GM18499 (cell line): ENCODE measurements around the gene SLCO6A1.
"Not testable (repeated sequence)": the region's sequence is repeated elsewhere in the genome, so short reads cannot be mapped to it uniquely, and the experiment has no call there.

Experiments
- ATAC-seq: cut with Tn5 transposase; IDR thresholded peaks from one replicate; pipeline ENCODE4 v1.9.1; 2021; ENCODE audit warnings: moderate number of reproducible peaks; ENCODE audit not compliant: insufficient read depth, unreplicated experiment

The SLCO6A1 gene

DNA sequence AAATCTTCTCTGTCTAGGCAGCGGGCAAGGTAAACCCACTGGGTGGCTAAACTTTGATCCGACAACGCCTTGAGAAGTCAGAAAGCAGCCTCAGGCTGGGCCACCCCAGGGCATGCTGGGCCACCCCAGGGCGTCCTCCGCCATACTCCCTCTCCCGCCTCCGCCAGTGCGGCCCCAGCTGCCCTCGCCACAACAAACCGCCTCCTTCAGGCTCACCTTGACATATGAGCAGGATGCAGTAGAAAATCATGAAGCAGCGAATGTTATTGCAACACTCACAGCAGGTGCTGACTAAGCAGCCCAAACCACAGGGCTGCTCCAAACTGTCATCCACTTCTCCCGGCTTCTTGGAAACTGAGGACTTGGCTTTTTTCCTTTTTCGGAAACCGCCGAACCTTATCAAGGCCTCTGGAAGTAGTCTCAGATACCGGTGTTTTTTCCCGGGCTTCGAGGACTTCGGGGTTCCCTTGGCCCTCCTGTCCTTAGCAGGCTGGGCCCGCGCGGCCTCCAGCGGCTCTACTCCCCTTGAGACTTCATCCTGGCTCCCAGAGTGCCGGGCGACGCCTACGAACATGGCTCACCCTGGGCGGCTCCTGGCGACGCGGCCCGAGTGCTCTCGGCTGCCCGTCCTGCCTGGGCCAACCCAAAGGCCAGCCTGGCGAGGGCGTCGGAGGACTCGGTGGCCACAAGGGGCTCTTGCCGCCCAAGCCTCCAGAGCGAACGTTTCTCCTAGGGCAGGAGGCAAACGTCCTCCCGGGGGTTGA lies at the start of gene SLCO6A1:
Gene SLCO6A1, minus strand, starts transcription at position 731 of the 764 bp plus-strand sequence. Its CDS starts 157 bp downstream, at position 574.
- no peak for ATAC-seq

DNA sequence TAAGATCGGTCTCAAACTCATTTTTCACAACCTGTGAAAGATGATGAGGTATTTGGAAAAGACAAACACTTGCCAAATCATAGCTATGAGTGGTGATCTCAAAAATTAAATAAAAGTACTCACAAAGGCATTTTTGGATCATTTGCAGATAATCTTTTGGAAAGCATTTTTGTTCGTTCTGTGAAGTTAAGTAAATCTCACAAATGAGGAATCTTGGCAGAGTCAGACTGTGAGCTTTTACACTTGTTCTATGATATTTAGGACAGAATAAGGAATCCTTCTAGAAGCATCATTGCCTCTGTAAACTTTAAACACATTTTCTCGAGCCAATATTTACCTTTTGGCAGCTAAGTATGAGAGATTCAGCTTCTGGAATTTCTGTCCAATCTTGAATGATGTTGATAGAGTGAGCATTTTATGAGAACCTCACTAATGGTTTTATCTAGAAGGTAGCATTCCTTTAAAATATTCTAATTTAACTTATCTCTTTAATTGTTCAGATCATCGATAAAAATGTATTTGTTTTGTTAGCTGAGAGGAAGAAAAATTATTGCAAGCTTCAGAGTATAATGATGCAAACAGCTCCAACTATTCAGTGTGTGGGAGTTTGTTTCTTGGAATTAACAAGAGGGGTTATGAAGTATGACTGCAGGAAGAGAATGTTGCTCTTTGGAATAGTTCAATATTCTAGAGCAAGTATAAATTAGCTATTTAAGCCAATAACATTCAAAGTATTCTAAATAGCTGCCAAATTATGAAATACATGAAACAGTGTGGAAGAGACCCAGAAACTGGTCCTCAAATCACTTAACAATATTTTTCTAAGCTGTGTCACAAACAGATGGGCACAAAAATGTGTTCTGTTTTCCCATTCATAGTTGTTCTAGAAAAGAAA lies 48.6 kb upstream of the SLCO6A1 start:
- no peak for ATAC-seq

- ATAC-seq, result no peak
Observed at GRCh38 chr5:102545175-102545574, 46.4 kb upstream of the SLCO6A1 start.

DNA sequence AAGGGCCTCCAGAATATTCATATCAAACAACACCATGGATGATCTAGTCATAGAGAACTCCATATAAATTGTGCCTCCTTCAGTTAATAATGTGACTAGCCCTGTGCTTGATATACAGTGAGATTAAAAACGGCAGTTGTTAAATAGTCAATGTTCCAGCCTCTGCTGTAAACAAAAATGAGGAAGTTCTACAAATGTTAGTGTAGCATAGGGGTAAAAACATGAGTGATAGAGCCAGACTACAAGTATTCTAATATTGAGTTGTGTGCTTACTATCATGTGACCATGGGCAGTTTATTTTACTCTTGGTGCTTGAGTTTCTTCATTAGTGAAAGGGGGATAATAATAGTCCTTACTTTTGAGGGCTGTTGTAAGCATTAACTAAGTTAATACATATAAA lies 43.3 kb upstream of the SLCO6A1 start:
- no peak for ATAC-seq

DNA sequence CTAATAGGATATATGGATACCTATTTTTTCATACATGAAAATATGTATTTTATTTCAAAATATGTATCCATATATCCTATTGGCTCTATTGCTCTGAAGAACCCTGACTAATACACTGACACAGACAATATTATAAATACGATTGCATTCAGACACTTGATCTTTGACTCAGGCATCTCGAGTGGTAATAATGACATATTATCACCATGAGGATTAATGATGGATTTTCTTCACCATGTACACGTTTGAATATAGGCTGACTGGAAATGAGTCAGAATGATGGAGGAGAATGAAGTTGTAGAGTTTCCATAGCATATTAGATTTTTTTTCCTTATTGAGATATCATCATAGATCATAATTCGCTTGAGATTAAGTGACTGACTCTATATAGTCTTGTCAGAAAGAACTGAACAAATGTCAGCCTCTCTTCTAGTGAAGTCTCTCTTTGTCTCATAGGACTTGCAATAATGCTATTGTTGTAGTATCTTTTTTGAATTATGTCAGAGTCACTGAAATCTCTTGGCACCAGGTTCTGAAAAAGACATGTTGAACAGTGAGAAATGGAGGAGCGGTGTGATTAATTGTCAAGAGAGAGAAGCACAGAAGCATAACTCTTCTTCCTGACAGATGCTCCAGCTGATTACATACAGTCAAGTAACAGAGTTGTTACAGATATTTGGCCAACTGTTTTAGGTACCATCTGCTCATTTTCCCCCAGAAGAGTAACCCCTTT lies 41.4 kb upstream of the SLCO6A1 start:
- no peak for ATAC-seq

GRCh38 chr5:102539562-102539961 lies 40.8 kb upstream of the SLCO6A1 start:
- no peak for ATAC-seq

DNA sequence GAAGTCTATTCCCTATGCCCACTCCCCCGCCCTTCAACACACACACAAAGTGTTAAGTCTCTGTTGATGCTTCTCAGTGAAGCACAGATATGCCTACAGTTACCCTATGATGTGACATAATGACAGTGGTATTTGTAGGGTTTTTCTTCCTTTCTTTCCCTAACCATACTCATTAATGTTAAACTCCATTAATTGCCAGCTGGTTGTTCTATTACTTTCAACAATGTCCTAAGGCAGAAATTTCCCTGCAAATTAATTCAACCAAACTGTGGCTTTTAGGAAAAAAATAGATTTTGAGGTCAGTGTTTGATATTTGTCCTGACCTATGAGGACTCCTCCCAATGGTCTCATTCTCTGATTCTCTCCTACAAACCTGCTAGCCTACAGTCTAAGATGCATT lies 38.2 kb upstream of the SLCO6A1 start:
- ATAC-seq, result no peak

GRCh38 chr5:102536323-102536928 lies 37.6 kb upstream of the SLCO6A1 start:
- ATAC-seq, result no peak

DNA sequence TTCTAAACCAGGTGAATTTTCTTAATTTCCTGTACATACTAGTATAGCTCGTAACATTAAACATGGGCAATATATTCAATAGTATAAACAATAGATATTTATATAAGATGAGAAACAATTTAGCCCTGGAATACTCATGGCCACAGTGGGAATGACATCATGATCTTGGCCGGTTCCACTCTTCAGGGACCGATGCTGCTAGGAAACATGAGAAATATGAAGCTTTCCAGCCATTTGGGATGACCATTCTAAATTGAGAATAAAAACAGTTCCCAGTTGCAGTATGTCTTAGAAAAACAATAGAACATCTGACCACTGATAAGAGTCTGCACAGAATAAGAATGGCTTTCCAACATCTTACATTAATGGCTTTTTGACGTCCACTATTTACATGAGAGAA lies 33.3 kb upstream of the SLCO6A1 start:
- ATAC-seq, result no peak

- no peak for ATAC-seq
Observed at GRCh38 chr5:102531506-102531905, 32.7 kb upstream of the SLCO6A1 start.

GRCh38 chr5:102529447-102529846 lies 30.6 kb upstream of the SLCO6A1 start:
- no peak for ATAC-seq

- no peak for ATAC-seq
Observed at GRCh38 chr5:102529031-102529430, 30.2 kb upstream of the SLCO6A1 start.

GRCh38 chr5:102528600-102528999 lies 29.8 kb upstream of the SLCO6A1 start:
- ATAC-seq, result no peak

GRCh38 chr5:102527547-102527946 lies 28.7 kb upstream of the SLCO6A1 start:
- no peak for ATAC-seq

DNA sequence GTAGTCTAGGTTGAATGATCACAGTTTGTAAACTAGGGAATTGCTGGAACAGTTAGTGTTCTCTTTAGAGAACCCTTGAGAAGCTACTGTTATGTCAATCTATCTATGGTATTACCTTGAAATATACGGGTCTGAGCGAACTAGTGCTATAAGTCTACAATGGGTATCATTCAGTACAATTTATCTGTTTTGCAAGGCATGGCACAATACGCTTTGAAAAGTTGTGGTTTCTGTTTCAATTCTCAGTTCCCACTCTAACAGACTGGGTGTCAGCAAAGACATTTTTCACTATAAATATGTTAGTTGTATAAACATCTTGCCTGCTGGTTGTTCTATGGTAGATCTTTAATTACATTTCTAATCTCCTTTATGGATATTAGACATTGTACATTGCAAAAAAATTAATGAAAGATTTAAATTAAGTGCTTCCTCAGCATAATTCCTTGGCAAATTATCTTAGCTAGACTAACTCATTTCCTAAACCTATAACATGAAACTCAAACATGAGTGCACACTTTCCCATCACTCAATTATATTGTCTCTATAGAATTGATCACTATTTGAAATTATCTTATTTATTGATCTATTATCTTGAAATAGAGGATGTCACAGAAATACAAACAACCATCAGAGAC lies 24.9 kb upstream of the SLCO6A1 start:
- peak; percentile 100 for ATAC-seq

- no peak for ATAC-seq
Observed at GRCh38 chr5:102511666-102512065, 12.9 kb upstream of the SLCO6A1 start.

DNA sequence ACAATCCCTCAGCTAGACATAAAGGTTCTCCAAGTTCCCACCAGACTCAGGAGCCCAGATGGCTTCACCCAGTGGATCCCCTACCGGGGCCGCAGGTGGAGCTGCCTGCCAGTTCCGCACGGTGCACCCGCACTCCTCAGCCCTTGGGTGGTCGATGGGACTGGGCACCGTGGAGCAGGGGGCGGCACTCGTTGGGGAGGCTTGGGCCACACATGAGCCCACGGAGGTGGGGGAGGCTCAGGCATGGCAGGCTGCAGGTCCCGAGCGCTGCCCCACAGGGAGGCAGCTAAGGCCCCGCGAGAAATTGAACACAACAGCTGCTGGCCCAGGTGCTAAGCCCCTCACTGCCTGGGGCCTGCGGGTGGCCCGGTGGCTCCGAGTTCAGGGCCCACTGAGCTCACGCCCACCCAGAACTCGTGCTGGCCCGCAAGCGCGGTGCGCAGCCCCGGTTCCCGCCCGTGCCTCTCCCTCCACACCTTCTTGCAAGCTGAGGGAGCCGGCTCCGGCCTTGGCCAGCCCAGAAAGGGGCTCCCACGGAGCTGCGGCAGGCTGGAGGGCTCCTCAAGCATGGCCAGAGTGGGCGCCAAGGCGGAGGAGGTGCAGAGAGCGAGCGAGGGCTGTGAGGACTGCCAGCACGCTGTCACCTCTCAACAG lies 7.4 kb downstream of the SLCO6A1 start:
- not testable (repeated sequence) for ATAC-seq

- no peak for ATAC-seq
Observed at GRCh38 chr5:102483736-102484135, 15.1 kb downstream of the SLCO6A1 start.

DNA sequence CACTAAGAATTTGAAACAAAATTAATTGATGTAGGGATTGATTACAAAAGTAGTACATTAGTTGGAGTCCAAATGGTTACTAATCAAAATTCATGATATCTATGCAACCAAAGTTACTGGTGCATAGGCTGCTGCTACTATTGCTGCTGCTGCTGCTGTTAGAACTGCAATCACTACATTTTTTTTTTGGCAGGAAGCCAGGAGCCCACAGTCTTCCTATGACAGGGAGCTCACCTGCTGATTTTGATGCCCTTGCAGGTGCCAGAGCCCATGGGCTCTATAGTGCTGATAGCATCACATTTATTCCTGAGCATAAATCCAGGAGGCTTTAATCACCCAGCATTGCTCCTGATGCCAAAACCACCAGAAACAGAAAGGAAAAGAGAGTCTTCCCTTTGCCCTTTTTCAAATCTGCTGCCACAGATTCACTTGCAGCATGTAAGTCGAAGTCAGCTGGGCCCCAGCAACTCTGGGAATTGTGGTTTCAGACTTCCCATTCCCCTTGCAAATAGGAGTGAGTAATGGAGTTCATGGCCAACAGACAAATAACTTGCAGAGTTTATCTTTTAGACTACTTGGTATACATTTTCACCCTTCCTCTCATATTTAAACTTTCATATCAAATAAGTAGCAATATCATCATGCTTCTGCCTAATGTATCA lies 17.6 kb downstream of the SLCO6A1 start:
- no peak for ATAC-seq
